Neuronal stem cell (in vitro differentiated cells): ENCODE measurements around the gene RXFP2.
A peak's percentile ranks its signal among the peaks of the same experiment; 100 is the strongest.

Experiments used
- DNase-seq: peaks from one replicate; pipeline ENCODE4 v3.0.0-alpha.2; 2013; ENCODE audit warnings: low spot score
- H2AFZ ChIP-seq: one replicate; pipeline ENCODE4 v1.6.1; 2013; ENCODE audit warnings: mild to moderate bottlenecking, low read length, inconsistent platforms
- H2AK5ac ChIP-seq: 2 replicates; pipeline ENCODE4 v1.6.1; 2013; ENCODE audit warnings: low read depth, mild to moderate bottlenecking, inconsistent platforms, low read length, moderate library complexity, mixed read lengths
- H2BK120ac ChIP-seq: 2 replicates; pipeline ENCODE4 v1.6.1; 2013; ENCODE audit warnings: low read depth, mild to moderate bottlenecking, inconsistent platforms, low read length, moderate library complexity, mixed read lengths
- H2BK12ac ChIP-seq: one replicate; pipeline ENCODE4 v1.6.1; 2013; ENCODE audit warnings: low read length, inconsistent platforms
- H2BK15ac ChIP-seq: 2 replicates; pipeline ENCODE4 v1.6.1; 2013; ENCODE audit warnings: mild to moderate bottlenecking, low read length, inconsistent platforms, mixed read lengths
- H2BK5ac ChIP-seq: one replicate; pipeline ENCODE4 v1.6.1; 2013; ENCODE audit warnings: inconsistent platforms, mild to moderate bottlenecking, low read length, moderate library complexity
- H3K14ac ChIP-seq: one replicate; pipeline ENCODE4 v1.6.1; 2013; ENCODE audit warnings: low read length, inconsistent platforms
- H3K18ac ChIP-seq: 2 replicates; pipeline ENCODE4 v1.6.1; 2013; ENCODE audit warnings: low read length, inconsistent platforms
- H3K23ac ChIP-seq: 2 replicates; pipeline ENCODE4 v1.6.1; 2013; ENCODE audit warnings: low read depth, mild to moderate bottlenecking, mixed read lengths, low read length, inconsistent platforms; ENCODE audit not compliant: poor library complexity
- H3K27ac ChIP-seq: replicated peaks from 3 replicates; pipeline ENCODE4 v1.5.1; 2013; ENCODE audit warnings: low read length, inconsistent platforms
- H3K27me3 ChIP-seq, 3 experiments: 2 replicates each; pipeline ENCODE4 v1.6.1; 2013; ENCODE audit warnings: low read length in 3 of 3, mild to moderate bottlenecking in 2 of 3, inconsistent platforms in 1 of 3, low read depth in 1 of 3, mixed read lengths in 1 of 3, moderate library complexity in 1 of 3; ENCODE audit not compliant: control insufficient read depth in 3 of 3, insufficient read depth in 3 of 3
- H3K36me3 ChIP-seq, 2 donors: replicated peaks in 1 of 2; 2 replicates each; pipeline ENCODE4 v1.6.1; 2013; ENCODE audit warnings: low read length in 2 of 2; ENCODE audit not compliant: control insufficient read depth in 2 of 2, insufficient read depth in 2 of 2
- H3K4ac ChIP-seq: 2 replicates; pipeline ENCODE4 v1.6.1; 2013; ENCODE audit warnings: inconsistent platforms, mild to moderate bottlenecking, low read length, moderate library complexity
- H3K4me1 ChIP-seq, 2 donors: 1 replicate in 1 of 2; 2 replicates in 1 of 2; pipeline ENCODE4 v1.6.1; 2013; ENCODE audit warnings: low read length in 2 of 2, low read depth in 1 of 2; ENCODE audit not compliant: control insufficient read depth in 2 of 2, insufficient read depth in 1 of 2
- H3K4me2 ChIP-seq: one replicate; pipeline ENCODE4 v1.6.1; 2013; ENCODE audit warnings: mild to moderate bottlenecking, low read length, inconsistent platforms; ENCODE audit not compliant: insufficient read depth, poor library complexity, severe bottlenecking
- H3K4me3 ChIP-seq, 2 donors: 2 replicates each; pipeline ENCODE4 v1.5.1; 2013; ENCODE audit warnings: low read length in 2 of 2, mild to moderate bottlenecking in 2 of 2, inconsistent platforms in 1 of 2, moderate library complexity in 1 of 2
- H3K79me1 ChIP-seq: one replicate; pipeline ENCODE4 v1.6.1; 2013; ENCODE audit warnings: low read depth, mild to moderate bottlenecking, inconsistent platforms, low read length, moderate library complexity
- H3K9ac ChIP-seq: one replicate; pipeline ENCODE4 v1.6.1; 2013; ENCODE audit warnings: mild to moderate bottlenecking, low read depth, low read length, inconsistent platforms; ENCODE audit not compliant: poor library complexity
- H3K9me3 ChIP-seq, 2 donors: replicated peaks in 1 of 2; 2 replicates each; pipeline versions ENCODE3 to v1.6.1; 2013; ENCODE audit warnings: low read length in 2 of 2, mild to moderate bottlenecking in 2 of 2, inconsistent platforms in 1 of 2, low read depth in 1 of 2, mixed read lengths in 1 of 2, moderate library complexity in 1 of 2; ENCODE audit not compliant: control insufficient read depth in 2 of 2, insufficient read depth in 1 of 2
- H4K8ac ChIP-seq: one replicate; pipeline ENCODE4 v1.6.1; 2013; ENCODE audit warnings: low read depth, mild to moderate bottlenecking, inconsistent platforms, low read length, moderate library complexity
- H4K91ac ChIP-seq: one replicate; pipeline ENCODE4 v1.6.1; 2013; ENCODE audit warnings: low read length, low read depth, mild to moderate bottlenecking, inconsistent platforms; ENCODE audit not compliant: poor library complexity
- WGBS, 2 donors: extraction: QIAGEN DNeasy Blood & Tissue Kit; methylation state at CpG; one replicate each; pipeline ENCODE4 v1.1.7; 2013; ENCODE audit warnings: missing lambda C conversion rate in 2 of 2, mixed read lengths in 1 of 2; ENCODE audit not compliant: insufficient read length in 2 of 2, insufficient replicate concordance in 1 of 2; ENCODE audit errors: extremely low coverage in 2 of 2; 5-methylcytosine and 5-hydroxymethylcytosine counted together

The RXFP2 gene

GRCh38 chr13:31742097-31742734 lies 2.9 kb downstream of the RXFP2 start:
- H2AK5ac ChIP-seq, result no peak overlapping the region
- H3K79me1 ChIP-seq, result no peaks in the 10 kb centered on the region
- H4K91ac ChIP-seq, result no peak overlapping the region
- H2BK15ac ChIP-seq, result no peak overlapping the region
- H3K27ac ChIP-seq, result no peak overlapping the region
- no peak overlapping the region for H2BK5ac ChIP-seq
- H3K23ac ChIP-seq, result no peak overlapping the region
- no CpG with 5 or more reads among the region's 7 CpGs for WGBS, 2 donors
- H3K18ac ChIP-seq, result no peak overlapping the region
- H3K9me3 ChIP-seq, result no peaks in the 10 kb centered on the region
- no peak overlapping the region for H3K14ac ChIP-seq
- peaks cover 0 to 7% (median 0%) of the 10 kb centered on the region in 3 experiments for H3K27me3 ChIP-seq
- H2AFZ ChIP-seq, result peak overlapping the region; percentile 56
- H3K36me3 ChIP-seq, result no peaks in the 10 kb centered on the region
- DNase-seq, result peak; percentile 69
- no peak overlapping the region for H2BK12ac ChIP-seq
- no peak overlapping the region for H3K4me3 ChIP-seq
- no peak overlapping the region for H3K4ac ChIP-seq
- H2BK120ac ChIP-seq, result no peak overlapping the region
- H3K4me2 ChIP-seq, result no peak overlapping the region
- no peak overlapping the region for H4K8ac ChIP-seq
- peaks cover 0 to 1% of the 10 kb centered on the region in 2 donors for H3K4me1 ChIP-seq
- H3K9ac ChIP-seq, result no peak overlapping the region

- Histone ChIP-seq H3K9ac (no peak overlapping the region), H3K27ac (no peak overlapping the region), H3K4me1 (peaks cover 0 to 1% of the 10 kb centered on the region in 2 donors), H3K9me3 (no peaks in the 10 kb centered on the region), H2BK15ac (no peak overlapping the region), H4K8ac (no peak overlapping the region), H3K4me2 (no peak overlapping the region), H3K18ac (no peak overlapping the region), H3K27me3 (peaks cover 0 to 7% (median 0%) of the 10 kb centered on the region in 3 experiments), H3K23ac (no peak overlapping the region), H3K4ac (no peak overlapping the region), H3K36me3 (no peaks in the 10 kb centered on the region), H4K91ac (no peak overlapping the region), H3K14ac (no peak overlapping the region), H2BK5ac (no peak overlapping the region), H3K79me1 (no peaks in the 10 kb centered on the region), H2AK5ac (no peak overlapping the region), H3K4me3 (no peak overlapping the region), H2BK12ac (no peak overlapping the region), H2BK120ac (no peak overlapping the region), H2AFZ (no peak overlapping the region)
- no peak for DNase-seq
- WGBS, 2 donors, result no CpG with 5 or more reads among the region's 3 CpGs
Measured at GRCh38 chr13:31747291-31747690, 8.0 kb downstream of the RXFP2 start.

DNA sequence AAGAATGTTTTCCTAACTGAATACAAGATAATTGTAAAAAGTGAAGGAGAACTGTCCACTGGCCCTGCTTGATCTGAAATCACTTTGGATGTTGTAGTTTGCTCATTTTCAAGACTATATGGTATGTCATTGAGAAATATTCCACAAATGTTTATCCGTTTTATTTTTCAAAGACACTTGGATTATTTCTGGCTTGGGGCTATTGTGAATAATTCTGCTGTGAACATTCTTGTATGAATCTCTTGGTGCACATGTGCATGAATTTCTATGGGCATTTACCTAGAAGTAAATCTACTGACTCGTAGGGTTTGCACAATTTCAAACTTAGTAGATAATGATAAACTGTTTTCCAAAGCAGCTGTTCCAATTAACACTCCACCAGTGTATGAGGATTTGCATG lies 8.6 kb downstream of the RXFP2 start:
- Histone ChIP-seq H2AK5ac (no peak overlapping the region), H3K4ac (no peak overlapping the region), H3K27me3 (peaks cover 0 to 7% (median 0%) of the 10 kb centered on the region in 3 experiments), H2AFZ (no peak overlapping the region), H3K79me1 (no peaks in the 10 kb centered on the region), H2BK5ac (no peak overlapping the region), H2BK12ac (no peak overlapping the region), H3K36me3 (no peaks in the 10 kb centered on the region), H3K14ac (no peak overlapping the region), H3K9me3 (no peaks in the 10 kb centered on the region), H3K4me2 (no peak overlapping the region), H3K18ac (no peak overlapping the region), H3K23ac (no peak overlapping the region), H3K4me1 (peaks cover 0 to 1% of the 10 kb centered on the region in 2 donors), H3K9ac (no peak overlapping the region), H4K91ac (no peak overlapping the region), H3K4me3 (no peak overlapping the region), H3K27ac (no peak overlapping the region), H2BK120ac (no peak overlapping the region), H4K8ac (no peak overlapping the region), H2BK15ac (no peak overlapping the region)
- no peak for DNase-seq
- no CpG with 5 or more reads among the region's 2 CpGs for WGBS, 2 donors

DNA sequence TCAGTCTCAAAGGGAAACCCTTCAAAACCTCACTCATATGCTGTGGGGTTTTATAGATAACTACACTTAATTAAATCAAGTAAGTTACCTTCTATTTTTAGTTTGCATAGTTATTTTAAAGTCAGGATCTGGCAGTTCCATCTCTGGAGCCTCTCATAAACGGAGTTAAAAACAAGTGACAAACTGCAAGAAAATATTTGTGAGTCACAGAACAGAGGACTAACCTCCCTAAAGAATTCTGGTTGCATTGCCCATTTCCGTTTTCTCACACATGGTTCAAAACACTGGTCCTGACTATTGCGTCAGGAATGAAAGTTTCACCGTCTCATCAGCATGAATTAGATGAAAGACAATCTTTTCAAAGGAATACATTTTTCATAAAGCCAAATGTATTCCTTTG lies 10.6 kb downstream of the RXFP2 start:
- Histone ChIP-seq H2BK15ac (no peak overlapping the region), H3K9me3 (no peaks in the 10 kb centered on the region), H3K79me1 (no peaks in the 10 kb centered on the region), H4K8ac (no peak overlapping the region), H2BK5ac (no peak overlapping the region), H2BK120ac (no peak overlapping the region), H3K4ac (no peak overlapping the region), H3K4me2 (no peak overlapping the region), H3K9ac (no peak overlapping the region), H3K36me3 (no peaks in the 10 kb centered on the region), H4K91ac (no peak overlapping the region), H3K27ac (no peak overlapping the region), H2AK5ac (no peak overlapping the region), H3K23ac (no peak overlapping the region), H3K18ac (no peak overlapping the region), H2AFZ (no peak overlapping the region), H2BK12ac (no peak overlapping the region), H3K14ac (no peak overlapping the region), H3K4me1 (no peaks in the 10 kb centered on the region), H3K4me3 (no peak overlapping the region), H3K27me3 (peaks cover 0 to 4% (median 0%) of the 10 kb centered on the region in 3 experiments)
- WGBS, 2 donors, result no CpG with 5 or more reads among the region's 4 CpGs
- no peak for DNase-seq
